Activated CD4-positive, alpha-beta T cell treated with anti-CD3 and anti-CD28 coated beads, Interleukin-2, amount 10 ng/mL, durations not matched to agents 7 days and 5 days (primary cell): ENCODE data around the gene XCR1. TPM values are rescaled to one million over a fixed set of nuclear protein-coding genes. Genes with fewer than 3 reads are reported as not detected.
A peak's percentile ranks its signal among the peaks of the same experiment; 100 is the strongest.

Experiments
- CTCF ChIA-PET: fragments of 350-600 bp; sonication (Branson Sonifier 250); formaldehyde crosslinking; loops from one replicate; lab custom pipeline; 2021; ENCODE audit warnings: antibody characterized with exemption; lab: Charles Lee
- POLR2A ChIA-PET: fragments of 350-600 bp; sonication (Branson Sonifier 250); formaldehyde crosslinking; loops from one replicate; lab custom pipeline; 2021; ENCODE audit warnings: antibody characterized with exemption; lab: Charles Lee
- DNase-seq: peaks from one replicate; pipeline ENCODE4 v3.0.0-alpha.2; 2020
- H3K27ac Mint-ChIP-seq: one replicate; pipeline ENCODE4 v1.8.0; 2021; ENCODE audit warnings: mild to moderate bottlenecking, moderate library complexity, mixed read lengths
- H3K27me3 Mint-ChIP-seq: one replicate; pipeline ENCODE4 v1.8.0; 2021; ENCODE audit warnings: mixed read lengths
- H3K36me3 Mint-ChIP-seq: one replicate; pipeline ENCODE4 v1.8.0; 2021; ENCODE audit warnings: low read depth, mixed read lengths
- H3K4me1 Mint-ChIP-seq: one replicate; pipeline ENCODE4 v1.8.0; 2021; ENCODE audit warnings: mixed read lengths
- H3K4me3 Mint-ChIP-seq: one replicate; pipeline ENCODE4 v1.8.0; 2021; ENCODE audit warnings: mild to moderate bottlenecking, moderate library complexity, mixed read lengths
- H3K9me3 Mint-ChIP-seq: one replicate; pipeline ENCODE4 v1.8.0; 2021; ENCODE audit warnings: mixed read lengths
- total RNA-seq, 2 experiments: library from RNA; stranded (reverse); gene quantifications; one replicate each; pipeline ENCODE4 v1.2.3, GENCODE V29; 2021

The XCR1 gene
- total RNA-seq, 2 experiments from 2014 or later: not detected

DNA sequence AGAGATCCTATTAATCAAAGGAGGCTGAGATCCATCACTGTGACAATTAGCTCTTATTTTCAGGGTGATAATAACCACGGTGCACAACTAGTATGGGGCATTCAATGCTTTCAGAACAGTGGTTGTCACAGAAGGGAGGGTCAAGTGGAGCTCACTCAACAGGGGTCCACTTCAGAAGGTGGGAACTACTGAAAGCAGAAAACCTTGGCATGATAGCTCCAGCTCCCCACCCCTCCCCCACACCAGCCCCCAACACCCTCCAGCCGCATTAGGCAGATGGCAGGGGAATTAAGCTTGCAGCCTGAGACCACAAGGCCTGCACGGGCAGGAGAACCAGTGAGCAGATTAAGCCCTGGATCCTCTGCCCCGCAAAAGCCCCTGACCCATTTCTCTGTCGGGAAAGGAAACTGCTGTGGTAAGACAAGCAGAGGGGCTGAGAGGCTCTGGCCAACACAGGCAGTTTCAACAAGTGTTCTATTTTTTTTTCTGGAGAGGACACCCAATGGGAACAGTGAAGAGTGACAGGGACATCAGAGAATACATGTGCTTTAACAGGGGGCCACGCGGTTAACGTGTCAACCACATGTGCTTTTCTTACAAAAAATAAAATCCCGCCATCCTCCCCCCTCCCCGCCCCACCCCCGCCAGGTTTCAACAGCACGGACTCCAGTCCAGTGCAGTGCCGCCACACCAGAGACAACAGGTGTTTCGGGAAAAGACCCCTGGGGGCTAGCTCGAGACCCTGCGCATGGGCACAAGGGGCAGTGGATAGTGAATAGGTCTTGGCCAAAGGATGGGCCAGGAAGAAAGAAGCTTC lies 32.7 kb downstream of the XCR1 start:
- DNase-seq: peak; percentile 47
- ChIA-PET CTCF (interaction anchor here (0.5 to 5.9 kb wide), 12 partner anchors 11 to 374 kb away, joined by 3 to 45 read pairs (median 6); no protein-coding TSS in a partner anchor), POLR2A (no interaction called here)
- H3K9me3 Mint-ChIP-seq: peaks cover 5% of the 10 kb centered on the region
- peaks cover 30% of the 10 kb centered on the region for H3K36me3 Mint-ChIP-seq
- H3K4me1 Mint-ChIP-seq: peaks cover 58% of the 10 kb centered on the region
- peaks cover 3% of the 10 kb centered on the region for H3K27me3 Mint-ChIP-seq
- H3K4me3 Mint-ChIP-seq: peak overlapping the region; percentile 83
- peak overlapping the region; percentile 95 for H3K27ac Mint-ChIP-seq

- peak overlapping the region; percentile 73 for H3K27ac Mint-ChIP-seq
- POLR2A ChIA-PET: interaction anchor here (0.8 kb wide), 1 partner anchor 50 kb away, joined by 4 read pairs; the partner anchor contains the start of gene CXCR6
- CTCF ChIA-PET: interaction anchor here (0.5 to 5.9 kb wide), 7 partner anchors 11 to 375 kb away, joined by 3 to 45 read pairs (median 8); no protein-coding TSS in a partner anchor
- H3K9me3 Mint-ChIP-seq: peaks cover 5% of the 10 kb centered on the region
- peak; percentile 43 for DNase-seq
- H3K36me3 Mint-ChIP-seq: peaks cover 32% of the 10 kb centered on the region
- peak overlapping the region; percentile 28 for H3K4me3 Mint-ChIP-seq
- H3K4me1 Mint-ChIP-seq: peaks cover 65% of the 10 kb centered on the region
- peaks cover 3% of the 10 kb centered on the region for H3K27me3 Mint-ChIP-seq
Measured at GRCh38 chr3:45993421-45994027, 33.8 kb downstream of the XCR1 start.

GRCh38 chr3:45992821-45993221 lies 34.5 kb downstream of the XCR1 start:
- ChIA-PET POLR2A (no interaction called here), CTCF (interaction anchor here (0.6 to 5.9 kb wide), 5 partner anchors 10 to 76 kb away, joined by 3 to 45 read pairs (median 8); no protein-coding TSS in a partner anchor)
- Mint-ChIP-seq H3K27ac (peak overlapping the region; percentile 73), H3K4me3 (peak overlapping the region; percentile 28), H3K36me3 (peaks cover 33% of the 10 kb centered on the region), H3K27me3 (no peaks in the 10 kb centered on the region), H3K9me3 (peaks cover 5% of the 10 kb centered on the region), H3K4me1 (peaks cover 69% of the 10 kb centered on the region)
- DNase-seq: no peak

DNA sequence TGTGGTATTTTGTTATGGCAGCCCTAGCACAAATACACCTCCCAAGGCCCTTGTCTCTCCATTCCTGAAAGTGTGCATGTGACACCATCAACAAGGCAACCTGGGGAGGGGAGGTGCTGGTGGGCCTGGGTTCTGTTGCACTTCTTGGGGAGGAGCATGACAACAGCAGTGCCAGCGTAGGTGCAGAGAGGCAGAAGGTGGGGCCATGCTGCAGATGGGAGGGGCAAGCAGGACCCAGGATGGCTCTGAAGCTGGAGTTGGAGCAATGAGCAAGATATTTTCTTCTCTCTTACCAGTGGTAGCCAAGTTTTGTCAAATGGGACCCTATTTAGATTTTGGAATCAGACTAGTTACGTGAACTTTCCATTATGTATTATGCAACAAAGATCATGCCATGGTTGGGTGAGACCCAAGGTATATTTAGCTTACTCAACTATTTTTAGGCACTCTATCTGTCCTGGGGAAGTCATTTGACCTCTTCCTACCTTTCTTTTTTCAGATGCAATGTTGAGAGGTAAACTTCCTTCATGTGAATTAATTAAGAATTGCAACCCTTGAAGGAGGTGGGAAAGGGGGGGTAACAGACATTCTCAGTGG lies 35.1 kb downstream of the XCR1 start:
- H3K4me3 Mint-ChIP-seq: no peak overlapping the region
- H3K4me1 Mint-ChIP-seq: peaks cover 73% of the 10 kb centered on the region
- H3K27ac Mint-ChIP-seq: no peak overlapping the region
- H3K36me3 Mint-ChIP-seq: peaks cover 33% of the 10 kb centered on the region
- H3K27me3 Mint-ChIP-seq: no peaks in the 10 kb centered on the region
- ChIA-PET CTCF (interaction anchor here (0.6 to 5.9 kb wide), 3 partner anchors 10 to 77 kb away, joined by 3 to 45 read pairs (median 21); no protein-coding TSS in a partner anchor), POLR2A (no interaction called here)
- DNase-seq: no peak
- H3K9me3 Mint-ChIP-seq: peaks cover 5% of the 10 kb centered on the region

DNA sequence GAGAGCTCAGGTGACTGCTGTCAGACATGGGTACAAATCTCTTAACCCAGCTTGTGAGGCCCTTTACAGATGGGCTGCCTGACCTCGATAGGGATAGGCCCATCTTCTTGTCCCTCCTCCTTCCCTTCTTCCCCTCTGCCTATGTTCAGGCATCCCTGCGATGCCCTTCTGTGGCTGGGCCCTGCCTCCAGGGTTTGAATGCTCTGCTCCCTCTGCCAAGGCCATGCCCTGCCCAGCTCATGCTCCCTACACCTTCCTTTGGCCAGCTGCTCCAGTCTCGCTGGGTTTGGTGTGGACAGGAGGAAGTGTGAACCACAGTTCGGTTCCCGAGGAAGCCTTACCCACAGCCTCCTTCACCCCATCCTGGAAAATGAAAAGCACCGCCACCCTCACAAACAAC lies 35.9 kb downstream of the XCR1 start:
- Mint-ChIP-seq H3K9me3 (peaks cover 4% of the 10 kb centered on the region), H3K36me3 (peaks cover 37% of the 10 kb centered on the region), H3K4me3 (no peak overlapping the region), H3K27ac (peak overlapping the region; percentile 38), H3K27me3 (no peaks in the 10 kb centered on the region), H3K4me1 (peaks cover 72% of the 10 kb centered on the region)
- no peak for DNase-seq
- ChIA-PET POLR2A (no interaction called here), CTCF (interaction anchor here (0.7 to 1.0 kb wide), 3 partner anchors 12 to 26 kb away, joined by 3 to 6 read pairs (median 3); no protein-coding TSS in a partner anchor)

- H3K36me3 Mint-ChIP-seq: peaks cover 38% of the 10 kb centered on the region
- peaks cover 2% of the 10 kb centered on the region for H3K9me3 Mint-ChIP-seq
- no peaks in the 10 kb centered on the region for H3K27me3 Mint-ChIP-seq
- DNase-seq: no peak
- H3K4me3 Mint-ChIP-seq: no peak overlapping the region
- no peak overlapping the region for H3K27ac Mint-ChIP-seq
- H3K4me1 Mint-ChIP-seq: peaks cover 65% of the 10 kb centered on the region
- ChIA-PET CTCF (interaction anchor here (0.6 kb wide), 1 partner anchor 8 kb away, joined by 3 read pairs; no protein-coding TSS in a partner anchor), POLR2A (no interaction called here)
Measured at GRCh38 chr3:45990181-45990580, 37.1 kb downstream of the XCR1 start.

DNA sequence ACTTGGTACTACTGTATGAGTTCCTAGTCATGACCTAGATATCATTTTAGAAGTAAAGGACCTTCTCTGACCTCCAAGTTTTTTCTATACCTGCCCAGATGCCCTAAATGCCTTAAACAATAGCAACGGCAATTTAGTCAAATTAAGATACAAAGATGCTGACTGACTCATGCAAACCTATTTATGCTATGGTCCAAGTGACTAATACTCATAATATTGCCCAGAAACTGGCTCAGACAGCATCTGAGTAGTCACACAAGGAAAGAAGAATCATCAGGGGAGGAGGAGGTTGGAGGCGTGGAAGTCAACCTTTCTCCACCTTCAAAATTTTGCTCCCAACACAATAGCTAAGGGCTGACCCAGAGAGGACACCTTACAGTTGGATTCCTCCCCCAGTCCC lies 38.5 kb downstream of the XCR1 start:
- POLR2A ChIA-PET: no interaction called here
- Mint-ChIP-seq H3K27ac (no peak overlapping the region), H3K27me3 (no peaks in the 10 kb centered on the region), H3K4me1 (peaks cover 63% of the 10 kb centered on the region), H3K4me3 (no peak overlapping the region), H3K36me3 (peaks cover 52% of the 10 kb centered on the region), H3K9me3 (peaks cover 2% of the 10 kb centered on the region)
- DNase-seq: no peak
- CTCF ChIA-PET: interaction anchor here (1.2 kb wide), 1 partner anchor 10 kb away, joined by 3 read pairs; no protein-coding TSS in a partner anchor

DNA sequence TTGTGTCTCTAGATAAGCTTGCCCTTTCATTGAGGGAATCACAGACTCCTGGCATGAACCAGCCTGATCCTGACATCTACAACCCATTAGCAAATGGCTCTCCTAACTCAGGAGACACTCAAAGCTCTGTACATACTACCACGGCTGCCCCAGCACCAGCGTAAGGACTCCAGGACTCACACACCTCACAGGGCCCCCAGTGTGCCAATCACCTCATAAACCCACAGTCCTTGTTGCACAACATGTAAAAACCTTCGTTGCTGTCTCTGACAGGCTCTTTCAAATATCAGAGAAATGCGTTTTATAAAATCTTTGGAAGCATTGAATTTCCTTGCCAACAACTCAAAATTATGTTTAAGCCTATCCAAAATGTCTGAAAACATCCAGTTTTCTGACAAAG lies 38.9 kb downstream of the XCR1 start:
- ChIA-PET CTCF (interaction anchor here (1.2 kb wide), 1 partner anchor 11 kb away, joined by 3 read pairs; no protein-coding TSS in a partner anchor), POLR2A (no interaction called here)
- H3K27ac Mint-ChIP-seq: peak overlapping the region; percentile 47
- peaks cover 2% of the 10 kb centered on the region for H3K9me3 Mint-ChIP-seq
- H3K27me3 Mint-ChIP-seq: no peaks in the 10 kb centered on the region
- peaks cover 59% of the 10 kb centered on the region for H3K4me1 Mint-ChIP-seq
- H3K4me3 Mint-ChIP-seq: no peak overlapping the region
- H3K36me3 Mint-ChIP-seq: peaks cover 54% of the 10 kb centered on the region
- DNase-seq: no peak

DNA sequence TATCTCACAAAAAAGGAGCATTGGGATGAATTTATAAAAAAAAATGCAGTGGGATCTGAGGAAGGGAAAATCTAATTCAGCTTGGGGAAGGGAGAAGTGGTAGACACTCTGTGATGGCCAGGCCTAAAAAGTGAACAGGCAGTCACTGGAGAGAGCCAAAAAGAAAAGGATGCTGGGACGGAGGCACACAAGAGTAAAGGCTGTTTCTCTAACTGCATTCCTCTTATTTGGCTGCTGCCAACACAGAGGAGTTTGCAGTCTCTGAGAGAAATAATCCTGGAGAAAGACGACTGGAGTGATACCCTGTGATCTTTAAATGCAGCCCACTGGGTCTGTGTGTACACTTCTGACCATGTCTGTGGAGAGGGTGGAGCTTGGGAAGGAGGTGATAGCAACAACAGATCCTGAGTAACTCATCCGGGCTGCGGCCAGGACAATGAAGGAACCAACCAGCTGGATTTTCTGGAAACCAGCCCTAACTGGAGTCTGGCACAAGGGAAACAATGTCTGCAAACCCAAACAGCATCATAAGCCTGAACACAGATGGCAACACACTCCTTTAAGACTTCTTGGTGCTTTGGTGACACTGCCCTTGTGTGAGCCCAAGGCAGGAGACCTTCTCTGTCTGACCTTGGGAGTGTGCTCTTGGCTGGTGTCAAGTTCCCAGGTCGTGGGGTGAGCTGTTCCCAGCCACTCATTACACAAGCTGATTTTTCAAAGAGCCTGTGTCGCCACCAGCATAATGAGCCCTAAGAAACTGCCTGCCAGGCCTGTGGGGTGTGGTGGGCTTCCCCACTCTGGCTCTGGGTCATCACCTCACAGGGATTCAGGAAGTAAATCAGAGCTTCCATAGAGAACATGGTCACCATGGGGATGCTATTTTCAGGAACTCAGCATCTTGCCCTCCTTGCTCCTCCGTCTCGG lies 39.7 kb downstream of the XCR1 start:
- Mint-ChIP-seq H3K36me3 (peaks cover 54% of the 10 kb centered on the region), H3K9me3 (no peaks in the 10 kb centered on the region), H3K27ac (no peak overlapping the region), H3K27me3 (no peaks in the 10 kb centered on the region), H3K4me3 (no peak overlapping the region), H3K4me1 (peaks cover 52% of the 10 kb centered on the region)
- no peak for DNase-seq
- ChIA-PET POLR2A (no interaction called here), CTCF (interaction anchor here (0.7 to 0.9 kb wide), 2 partner anchors 11 to 220 kb away, joined by 3 read pairs; partner anchors contain the start of gene CCR1)

DNA sequence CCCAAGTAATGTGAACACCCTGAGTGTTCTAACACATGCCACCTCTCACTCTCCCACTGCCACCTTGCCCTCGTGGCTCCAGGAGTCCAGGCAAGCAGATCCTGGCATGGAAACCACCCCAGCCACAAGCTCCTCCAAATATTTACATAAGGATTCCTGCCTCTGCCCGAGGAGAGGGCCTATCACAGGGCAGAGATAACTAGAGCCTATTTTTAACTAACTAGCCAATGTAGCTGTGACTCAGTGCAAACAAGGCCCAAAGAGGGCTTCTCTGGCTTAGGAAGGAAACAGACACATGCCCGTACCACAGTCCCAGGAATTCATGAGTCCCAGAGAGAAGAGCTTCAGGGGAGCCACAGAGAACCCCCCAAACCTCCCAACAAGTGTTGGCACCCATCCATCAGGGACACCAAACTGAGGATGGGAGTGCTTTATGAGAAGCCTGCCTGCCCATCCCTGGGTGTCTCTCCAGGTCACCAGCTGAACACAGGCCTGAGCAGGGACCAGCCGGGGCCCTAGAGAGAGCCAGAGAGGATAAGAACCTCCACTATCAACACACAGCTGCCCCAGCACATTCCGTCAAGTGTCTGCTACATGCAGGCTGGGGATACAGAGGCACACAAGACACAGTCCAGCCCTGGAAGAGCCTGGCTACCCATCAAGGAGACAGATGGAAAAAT lies 40.8 kb downstream of the XCR1 start:
- no peak for DNase-seq
- Mint-ChIP-seq H3K4me3 (no peak overlapping the region), H3K9me3 (no peaks in the 10 kb centered on the region), H3K36me3 (peaks cover 55% of the 10 kb centered on the region), H3K4me1 (peaks cover 47% of the 10 kb centered on the region), H3K27me3 (no peaks in the 10 kb centered on the region), H3K27ac (no peak overlapping the region)
- ChIA-PET CTCF (interaction anchor here (0.6 to 1.0 kb wide), 3 partner anchors 18 to 253 kb away, joined by 3 read pairs; no protein-coding TSS in a partner anchor), POLR2A (no interaction called here)
